Brain microvascular endothelial cell (primary cell): ENCODE results near the gene FGFBP3.

Experiments
- DNase-seq: peaks from one replicate; pipeline ENCODE4 v3.0.0-alpha.2; 2020
- H3K27ac ChIP-seq: fragments of 250-450 bp; sonication (Bioruptor Pico); 2 replicates; pipeline ENCODE4 v1.5.1; 2020; ENCODE audit warnings: mild to moderate bottlenecking, moderate library complexity
- H3K27me3 ChIP-seq: fragments of 250-450 bp; sonication (Bioruptor Pico); replicated peaks from 2 replicates; pipeline ENCODE4 v1.5.1; 2020; ENCODE audit warnings: mild to moderate bottlenecking
- H3K36me3 ChIP-seq: fragments of 250-450 bp; sonication (Bioruptor Pico); replicated peaks from 2 replicates; pipeline ENCODE4 v1.5.1; 2020; ENCODE audit warnings: mild to moderate bottlenecking
- H3K4me3 ChIP-seq: 2 replicates; pipeline ENCODE4 v1.5.1; 2011; ENCODE audit warnings: low read depth, mild to moderate bottlenecking, control low read depth, low read length, moderate library complexity
- in situ Hi-C: cut with HindIII; loops from 2 replicates; pipeline ENCODE4 v1.10.0; 2017; ENCODE audit warnings: low sequenced_read_pairs, low pct_ligation_motif_present
- TF ChIP-seq, protein P1 (sequence below): IDR thresholded peaks from 2 replicates; pipeline ENCODE4 v1.5.1; 2011; ENCODE audit warnings: low read depth, mild to moderate bottlenecking, moderate library complexity, low read length, control low read depth, inconsistent platforms; ENCODE audit errors: missing control alignments

The FGFBP3 gene

DNA sequence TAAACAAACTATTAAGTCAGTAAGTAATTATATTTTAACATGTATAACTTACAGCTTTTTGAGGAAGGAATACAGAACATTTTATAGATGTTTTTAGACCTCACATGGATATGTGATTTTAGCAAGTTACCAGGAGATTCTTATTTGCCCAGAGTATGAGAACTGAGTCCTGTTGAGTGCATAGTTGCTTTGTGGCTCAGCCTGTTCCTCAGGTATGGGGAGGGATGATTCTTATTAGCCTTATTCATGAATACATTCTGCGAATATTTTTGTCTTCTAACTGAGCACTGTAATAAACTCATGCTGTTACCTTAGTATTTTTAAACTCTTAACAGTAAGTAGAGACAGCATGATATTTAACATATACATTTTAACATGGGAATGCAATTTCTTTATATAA lies 32.1 kb upstream of the FGFBP3 start:
- in situ Hi-C loops, result no loop called here
- TF ChIP-seq, protein P1, sequence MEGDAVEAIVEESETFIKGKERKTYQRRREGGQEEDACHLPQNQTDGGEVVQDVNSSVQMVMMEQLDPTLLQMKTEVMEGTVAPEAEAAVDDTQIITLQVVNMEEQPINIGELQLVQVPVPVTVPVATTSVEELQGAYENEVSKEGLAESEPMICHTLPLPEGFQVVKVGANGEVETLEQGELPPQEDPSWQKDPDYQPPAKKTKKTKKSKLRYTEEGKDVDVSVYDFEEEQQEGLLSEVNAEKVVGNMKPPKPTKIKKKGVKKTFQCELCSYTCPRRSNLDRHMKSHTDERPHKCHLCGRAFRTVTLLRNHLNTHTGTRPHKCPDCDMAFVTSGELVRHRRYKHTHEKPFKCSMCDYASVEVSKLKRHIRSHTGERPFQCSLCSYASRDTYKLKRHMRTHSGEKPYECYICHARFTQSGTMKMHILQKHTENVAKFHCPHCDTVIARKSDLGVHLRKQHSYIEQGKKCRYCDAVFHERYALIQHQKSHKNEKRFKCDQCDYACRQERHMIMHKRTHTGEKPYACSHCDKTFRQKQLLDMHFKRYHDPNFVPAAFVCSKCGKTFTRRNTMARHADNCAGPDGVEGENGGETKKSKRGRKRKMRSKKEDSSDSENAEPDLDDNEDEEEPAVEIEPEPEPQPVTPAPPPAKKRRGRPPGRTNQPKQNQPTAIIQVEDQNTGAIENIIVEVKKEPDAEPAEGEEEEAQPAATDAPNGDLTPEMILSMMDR, result no peak
- H3K36me3 ChIP-seq, result peaks cover 16% of the 10 kb centered on the region
- no peak overlapping the region for H3K27ac ChIP-seq
- no peak overlapping the region for H3K4me3 ChIP-seq
- no peak for DNase-seq
- no peaks in the 10 kb centered on the region for H3K27me3 ChIP-seq

DNA sequence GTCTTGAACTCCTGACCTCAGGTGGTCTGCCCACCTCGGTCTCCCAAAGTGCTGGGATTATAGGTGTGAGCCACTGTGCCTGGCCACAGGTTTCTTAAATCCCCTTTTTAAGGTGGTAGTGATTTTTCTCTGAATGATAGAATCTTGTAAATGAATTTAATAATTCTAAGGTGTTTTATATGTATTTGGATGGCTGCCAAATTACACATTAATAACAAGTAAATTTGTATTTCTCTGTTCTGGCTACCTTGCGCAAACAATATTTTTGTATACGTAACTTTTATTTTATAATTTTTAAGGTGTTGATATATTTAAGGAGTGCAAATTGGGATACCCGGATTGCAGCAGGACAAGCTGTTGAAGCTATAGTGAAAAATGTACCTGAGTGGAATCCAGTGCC lies 30.4 kb upstream of the FGFBP3 start:
- H3K36me3 ChIP-seq, result peaks cover 17% of the 10 kb centered on the region
- H3K27ac ChIP-seq, result no peak overlapping the region
- in situ Hi-C loops, result no loop called here
- TF ChIP-seq, protein P1, result no peak
- no peaks in the 10 kb centered on the region for H3K27me3 ChIP-seq
- no peak for DNase-seq
- no peak overlapping the region for H3K4me3 ChIP-seq

DNA sequence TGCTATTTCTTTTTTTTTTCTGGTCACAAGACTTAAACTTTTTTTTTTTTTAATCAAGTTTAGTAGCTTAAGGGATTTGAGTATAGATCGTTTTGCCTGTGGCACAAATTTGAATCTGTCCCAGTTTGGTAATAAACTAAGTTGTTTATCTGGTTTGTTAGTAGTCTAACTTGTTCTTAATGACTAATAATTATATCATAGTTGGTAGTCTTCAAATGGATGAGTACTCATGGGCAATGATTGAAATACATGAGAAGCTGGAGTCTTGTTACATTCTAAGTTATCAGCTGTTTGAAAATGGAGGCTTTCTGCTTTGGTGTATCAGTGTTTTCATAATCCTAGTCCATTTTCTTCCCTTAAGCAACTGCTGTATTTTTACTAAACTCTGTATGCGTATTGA lies 26.6 kb upstream of the FGFBP3 start:
- no peak overlapping the region for H3K27ac ChIP-seq
- in situ Hi-C loops, result no loop called here
- H3K27me3 ChIP-seq, result no peaks in the 10 kb centered on the region
- no peak overlapping the region for H3K4me3 ChIP-seq
- DNase-seq, result no peak
- H3K36me3 ChIP-seq, result peaks cover 18% of the 10 kb centered on the region
- TF ChIP-seq, protein P1, result no peak

DNA sequence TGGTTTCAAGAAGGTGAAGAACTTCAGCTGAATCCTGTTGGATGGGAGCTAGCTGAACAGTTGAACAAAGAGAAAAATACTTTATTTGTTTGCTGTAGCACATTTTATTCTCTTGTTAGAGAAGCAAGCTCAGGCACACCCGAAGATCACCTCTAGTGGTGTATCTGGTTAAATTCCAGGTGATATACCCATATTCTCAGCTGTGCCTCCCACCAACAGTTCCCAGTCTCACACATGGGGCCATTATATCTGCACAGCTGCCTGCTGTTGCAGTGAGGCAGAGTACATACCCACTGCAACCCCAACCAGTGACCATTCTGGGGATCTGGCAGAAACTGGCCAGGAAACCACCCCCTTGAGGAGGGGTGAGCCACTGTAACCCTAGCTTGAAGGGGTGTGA lies 23.5 kb upstream of the FGFBP3 start:
- Histone ChIP-seq H3K27me3 (no peaks in the 10 kb centered on the region), H3K27ac (no peak overlapping the region), H3K4me3 (no peak overlapping the region), H3K36me3 (peaks cover 18% of the 10 kb centered on the region)
- in situ Hi-C loops, result no loop called here
- no peak for DNase-seq
- TF ChIP-seq, protein P1, result no peak

DNA sequence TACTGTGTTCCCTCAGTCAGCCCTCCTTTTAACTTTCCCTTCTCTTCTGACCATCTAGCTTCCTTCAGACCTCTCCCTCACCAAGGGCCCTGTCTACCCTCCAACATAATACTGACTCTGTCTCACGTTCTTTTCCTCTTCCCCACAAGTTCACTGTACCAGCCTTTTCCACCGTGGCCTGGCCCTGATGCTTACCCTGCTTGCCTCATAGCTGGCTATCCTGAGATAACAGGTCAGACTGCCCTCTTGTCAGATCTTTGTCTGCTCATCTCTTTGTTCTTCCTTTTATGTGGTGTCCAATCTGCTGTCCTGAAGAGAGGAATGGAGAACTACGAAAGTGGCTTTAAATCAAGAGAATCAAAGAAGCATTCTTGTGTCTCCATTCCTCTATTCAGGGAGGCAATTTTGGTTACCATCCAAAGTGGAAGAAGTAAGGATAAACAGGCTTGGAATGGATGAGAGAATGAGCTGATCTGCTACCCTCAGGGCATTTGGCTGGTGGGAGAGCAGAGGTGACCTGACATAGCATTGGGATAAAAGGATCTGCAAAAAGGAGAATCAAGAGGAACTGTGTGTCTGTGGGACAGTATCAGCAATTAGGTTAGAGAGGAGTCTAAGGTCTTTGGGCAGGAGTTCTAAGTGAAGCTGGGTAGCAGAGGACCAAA lies 22.4 kb upstream of the FGFBP3 start:
- TF ChIP-seq, protein P1, result no peak
- H3K4me3 ChIP-seq, result no peak overlapping the region
- H3K36me3 ChIP-seq, result peaks cover 17% of the 10 kb centered on the region
- no peak overlapping the region for H3K27ac ChIP-seq
- no peaks in the 10 kb centered on the region for H3K27me3 ChIP-seq
- no peak for DNase-seq
- in situ Hi-C loops, result no loop called here

DNA sequence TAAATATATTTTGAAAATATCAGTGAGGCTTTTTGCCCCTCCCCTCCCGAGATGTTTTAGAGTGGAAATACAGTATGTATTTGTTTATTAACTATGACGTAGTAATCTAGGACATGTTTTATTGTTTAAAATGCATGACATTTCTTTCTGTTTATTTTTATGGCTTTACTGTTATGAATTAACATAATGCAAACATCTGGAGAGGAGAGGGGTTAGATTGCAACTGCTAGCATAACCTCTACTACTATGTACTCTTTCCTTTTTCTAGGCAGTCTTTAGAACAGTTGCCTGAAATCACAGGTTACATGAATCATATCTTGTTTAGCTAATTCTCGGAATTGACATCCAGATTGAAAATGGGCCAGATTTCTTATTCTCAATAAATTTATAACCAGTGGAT lies 21.7 kb upstream of the FGFBP3 start:
- Histone ChIP-seq H3K4me3 (no peak overlapping the region), H3K27me3 (no peaks in the 10 kb centered on the region), H3K36me3 (peaks cover 11% of the 10 kb centered on the region), H3K27ac (no peak overlapping the region)
- in situ Hi-C loops, result no loop called here
- TF ChIP-seq, protein P1, result no peak
- DNase-seq, result no peak
